ELR (cell line): ENCODE results near the gene CFAP107.
"Not testable (repeated sequence)": the region's sequence is repeated elsewhere in the genome, so short reads cannot be mapped to it uniquely, and the experiment has no call there.

Experiments used
- DNase-seq: peaks from one replicate; pipeline ENCODE4 v3.0.0-alpha.2; 2015; ENCODE audit warnings: low read depth

Gene CFAP107, protein sequence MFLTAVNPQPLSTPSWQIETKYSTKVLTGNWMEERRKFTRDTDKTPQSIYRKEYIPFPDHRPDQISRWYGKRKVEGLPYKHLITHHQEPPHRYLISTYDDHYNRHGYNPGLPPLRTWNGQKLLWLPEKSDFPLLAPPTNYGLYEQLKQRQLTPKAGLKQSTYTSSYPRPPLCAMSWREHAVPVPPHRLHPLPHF

DNA sequence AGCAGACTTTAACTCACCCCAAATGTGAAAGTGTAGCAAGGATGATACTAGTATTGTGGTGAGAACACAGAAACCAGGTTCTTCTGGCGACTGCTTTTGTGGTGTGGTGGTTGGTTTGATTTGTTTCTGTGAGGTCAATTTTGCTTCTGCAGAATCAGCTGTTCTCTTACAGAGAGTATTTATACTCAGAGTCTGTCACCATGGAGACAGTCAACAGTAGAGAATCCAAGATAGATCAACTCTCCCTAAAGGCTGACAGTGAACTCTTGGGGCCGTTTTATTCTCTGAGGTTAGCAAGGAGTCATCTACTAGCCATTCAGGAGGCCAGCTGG, at the start of gene CFAP107:
Gene CFAP107 (plus strand): TSS at position 209 of the 332 bp plus-strand sequence. CDS start 231 bp downstream, outside the sequence.
- no peak for DNase-seq

DNA sequence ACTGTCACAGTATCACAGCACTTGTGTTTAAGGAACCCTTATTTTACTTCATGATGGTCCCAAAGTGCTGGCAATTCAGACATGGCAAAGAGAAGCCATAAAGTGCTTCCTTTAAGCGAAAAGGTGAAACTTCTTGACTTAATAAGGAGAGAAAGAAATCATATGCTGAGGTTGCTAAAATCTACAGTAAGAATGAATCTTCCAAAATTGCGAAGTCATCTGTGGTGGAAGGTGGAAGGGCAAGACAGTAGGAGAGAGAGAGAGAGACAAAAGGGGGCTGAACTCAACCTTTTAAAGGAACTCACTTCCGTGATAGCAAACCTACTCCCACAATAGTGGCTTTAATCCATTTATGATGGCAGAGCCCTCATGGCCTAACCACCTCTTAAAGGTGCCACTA, 49.3 kb upstream of the CFAP107 start:
- no peak for DNase-seq

DNA sequence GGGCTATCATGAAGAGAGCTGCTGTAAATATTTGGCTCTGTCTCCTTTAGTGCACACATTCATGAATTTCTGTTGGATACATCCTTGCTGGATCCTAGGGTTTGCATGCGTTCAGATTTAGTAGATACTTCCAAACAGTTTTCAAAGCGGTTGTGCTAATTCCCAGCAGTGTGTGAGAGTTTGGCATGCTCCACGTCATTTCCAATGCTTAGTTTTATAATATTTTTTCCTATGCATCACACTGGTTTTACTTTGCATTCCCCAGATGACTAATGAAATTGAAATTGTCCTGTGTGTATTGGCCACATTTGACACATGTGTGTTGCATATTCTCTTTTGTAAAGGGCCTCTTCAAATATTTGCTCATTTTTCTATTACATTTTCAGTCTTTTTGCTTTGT, 48.6 kb upstream of the CFAP107 start:
- peak; percentile 8 for DNase-seq

DNA sequence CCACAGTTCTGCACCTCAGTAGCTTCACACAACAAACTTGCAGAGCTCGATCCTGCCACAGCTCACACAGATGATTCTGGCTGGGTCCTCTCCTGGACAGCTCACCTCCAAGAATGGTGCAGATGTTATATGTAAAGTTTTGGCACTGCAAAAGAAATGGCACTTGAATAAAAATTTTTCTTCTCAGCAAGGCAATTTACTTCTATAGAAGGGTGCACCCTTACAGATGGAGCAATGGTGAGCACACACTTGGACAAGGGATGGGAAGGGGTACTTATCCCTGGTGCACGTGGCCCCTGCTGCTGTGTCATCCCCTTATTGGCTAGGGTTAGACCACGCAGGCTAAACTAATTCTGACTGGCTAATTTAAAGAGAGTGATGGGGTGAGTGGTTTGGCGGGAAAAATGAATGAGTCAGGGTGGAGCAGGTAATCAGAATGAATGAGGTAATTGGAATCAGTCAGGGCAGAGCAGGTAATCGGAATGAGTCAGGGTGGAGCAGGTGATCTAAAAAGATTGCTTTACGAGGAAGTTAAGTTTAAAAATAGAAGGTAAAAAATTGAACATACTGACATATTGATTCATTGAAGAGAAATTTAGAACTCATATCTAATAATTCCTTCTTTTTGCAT, 42.1 kb upstream of the CFAP107 start:
- DNase-seq, result no peak

DNA sequence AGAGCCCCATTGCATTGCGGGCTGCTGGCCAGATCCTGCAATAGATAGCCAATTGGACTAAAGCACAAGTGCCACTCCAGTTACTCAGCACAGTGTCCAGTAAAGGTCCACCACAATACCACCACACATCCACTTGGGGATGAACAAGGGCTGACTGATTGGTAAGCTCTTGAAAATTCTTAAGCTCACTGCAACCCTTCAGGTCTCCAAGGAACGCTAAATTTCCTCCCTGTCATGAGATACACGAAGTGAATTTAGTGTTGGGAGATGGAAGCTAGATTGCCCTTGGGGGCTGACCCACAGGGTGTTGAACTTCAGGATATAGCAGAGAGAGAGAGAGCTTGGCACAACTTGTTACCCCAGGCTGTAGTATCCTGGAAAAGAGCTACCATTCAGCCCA, 39.9 kb upstream of the CFAP107 start:
- no peak for DNase-seq

DNA sequence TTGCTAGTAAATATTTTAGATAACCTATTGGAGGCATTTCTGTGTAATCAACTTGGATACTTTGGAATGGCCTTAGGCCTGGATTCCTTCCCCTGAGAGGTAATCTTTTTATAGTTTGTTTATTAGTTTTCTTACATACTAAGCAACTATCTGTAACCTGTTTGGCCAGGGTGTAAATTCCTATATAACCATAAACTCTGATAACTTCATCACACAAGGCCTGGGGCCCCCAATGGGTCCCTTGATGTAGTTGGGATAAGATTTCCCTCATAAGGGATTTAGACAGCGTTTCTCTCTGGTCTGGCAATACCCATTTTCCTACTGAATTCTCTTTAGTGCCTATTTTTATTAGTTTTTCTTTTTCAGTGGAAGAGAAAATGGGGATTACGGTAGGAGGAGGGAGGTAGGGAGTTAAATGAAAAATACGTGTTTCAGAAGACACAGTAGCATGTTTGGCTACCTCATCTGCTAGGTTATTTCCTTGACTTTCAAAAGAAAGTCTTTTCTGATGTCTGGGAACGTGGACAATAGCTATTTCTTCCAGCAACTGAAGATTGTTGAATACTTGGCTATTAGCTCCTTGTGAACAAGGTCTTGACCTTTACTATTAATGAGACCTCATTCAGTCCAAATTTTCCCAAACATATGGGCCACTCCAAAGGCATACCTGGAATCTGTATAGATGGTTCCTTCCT, 37.5 kb upstream of the CFAP107 start:
- DNase-seq, result no peak

DNA sequence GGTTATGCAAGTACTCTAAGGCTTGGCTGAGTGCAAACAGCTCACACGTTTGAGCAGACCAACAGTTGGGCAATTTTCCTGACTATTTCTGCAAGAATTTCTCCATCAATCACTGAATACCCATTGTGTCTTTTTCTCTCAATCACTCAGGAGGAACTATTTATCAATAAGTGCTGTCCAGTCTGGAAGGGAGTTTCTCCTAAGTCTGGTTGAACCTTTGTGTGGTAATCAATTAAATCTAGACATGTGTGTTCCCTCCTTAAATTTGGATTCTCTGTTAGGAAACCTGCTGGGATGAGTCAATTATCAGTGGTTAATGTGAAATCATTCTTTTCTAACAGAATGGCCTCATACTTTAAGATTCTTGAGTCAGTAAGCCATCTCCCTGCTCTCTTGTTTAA, 36.9 kb upstream of the CFAP107 start:
- no peak for DNase-seq

DNA sequence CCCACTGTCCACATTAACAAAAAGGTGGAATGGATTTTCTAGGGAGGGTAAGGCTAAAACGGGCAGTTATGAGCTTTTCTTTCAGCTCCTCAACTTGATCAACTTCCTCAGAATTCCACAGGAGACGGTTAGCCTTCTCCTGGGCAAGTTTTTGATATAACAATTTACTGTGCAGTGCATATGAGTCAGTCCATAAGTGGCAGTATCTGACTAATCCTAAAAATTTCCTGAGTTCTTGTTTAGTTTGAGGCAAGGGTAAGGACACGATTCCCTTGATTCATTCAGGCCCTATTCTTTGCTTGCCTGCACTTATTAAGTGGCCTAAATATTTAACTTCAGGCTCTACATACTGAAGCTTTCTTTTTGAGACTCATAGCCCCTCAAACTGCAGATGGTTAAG, 36.3 kb upstream of the CFAP107 start:
- no peak for DNase-seq

DNA sequence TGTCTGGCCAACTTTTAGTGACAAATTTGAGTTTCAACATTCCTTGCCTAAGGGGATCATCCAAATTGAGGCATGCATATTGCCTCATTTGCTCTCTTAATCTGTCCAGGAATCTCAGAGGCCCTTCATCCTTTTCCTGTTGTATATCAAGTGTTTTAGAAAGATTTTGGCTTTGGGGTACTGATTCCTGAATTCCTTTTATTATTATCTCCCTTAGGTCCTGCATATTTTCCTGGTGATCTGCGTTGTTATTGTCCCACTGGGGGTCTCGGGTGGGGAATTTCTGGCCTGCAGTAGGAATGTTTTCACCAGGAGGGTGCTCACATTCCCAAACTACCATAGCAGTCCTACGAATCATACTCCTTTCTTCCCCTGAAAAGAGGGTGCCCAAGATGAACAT, 34.5 kb upstream of the CFAP107 start:
- DNase-seq, result no peak

DNA sequence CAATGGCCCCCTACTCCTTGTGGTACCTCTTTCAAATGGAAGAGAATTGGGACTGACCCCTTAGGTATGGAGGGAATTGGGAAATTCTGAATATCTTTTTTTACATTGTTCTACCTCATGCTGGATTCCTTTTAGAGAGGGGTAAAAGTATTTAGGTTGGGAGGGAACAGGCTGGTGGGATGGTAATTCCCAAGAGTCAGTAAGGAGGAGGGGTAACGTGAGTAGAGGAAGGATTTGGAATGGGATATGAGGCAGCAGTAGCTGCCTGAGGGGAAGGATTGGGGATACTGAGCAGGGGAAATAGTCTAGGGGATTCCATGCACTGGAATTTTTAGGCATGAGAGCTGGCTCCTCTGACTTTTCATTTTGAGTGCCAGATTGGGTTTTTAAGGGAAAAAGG, 33.9 kb upstream of the CFAP107 start:
- DNase-seq, result no peak

DNA sequence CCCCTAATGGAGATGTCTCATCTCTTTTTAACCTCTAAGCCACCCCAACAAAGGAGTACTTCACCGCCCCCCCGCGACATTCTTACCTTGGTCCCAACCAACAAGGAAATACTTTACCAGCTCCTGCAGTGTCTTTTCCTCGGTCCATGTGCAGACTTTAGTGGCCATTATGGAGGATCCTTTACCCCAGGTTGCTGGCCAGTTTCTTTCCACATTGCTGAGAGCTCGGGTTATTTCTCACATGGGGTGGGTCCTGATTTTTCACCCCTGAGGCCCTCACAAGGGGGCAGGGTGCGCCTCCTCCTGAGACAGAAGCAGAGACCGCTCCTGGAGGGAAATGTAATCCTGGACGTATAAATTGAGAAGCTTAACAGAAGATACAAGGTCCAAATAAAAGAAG, 33.1 kb upstream of the CFAP107 start:
- no peak for DNase-seq

DNA sequence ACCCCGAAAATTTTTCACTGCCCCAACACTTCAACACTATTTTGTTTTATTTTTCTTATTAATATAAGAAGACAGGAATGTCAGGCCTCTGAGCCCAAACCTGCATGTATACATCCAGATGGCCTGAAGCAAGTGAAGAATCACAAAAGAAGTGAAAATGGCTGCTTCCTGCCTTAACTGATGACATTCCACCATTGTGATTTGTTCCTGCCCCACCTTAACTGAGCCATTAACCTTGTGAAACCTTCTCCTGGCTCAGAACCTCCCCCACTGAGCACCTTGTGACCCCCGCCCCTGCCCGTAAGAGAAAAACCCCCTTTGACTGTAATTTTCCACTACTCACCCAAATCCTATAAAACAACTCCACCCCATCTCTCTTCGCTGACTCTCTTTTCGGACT, 32.3 kb upstream of the CFAP107 start:
- not testable (repeated sequence) for DNase-seq

DNA sequence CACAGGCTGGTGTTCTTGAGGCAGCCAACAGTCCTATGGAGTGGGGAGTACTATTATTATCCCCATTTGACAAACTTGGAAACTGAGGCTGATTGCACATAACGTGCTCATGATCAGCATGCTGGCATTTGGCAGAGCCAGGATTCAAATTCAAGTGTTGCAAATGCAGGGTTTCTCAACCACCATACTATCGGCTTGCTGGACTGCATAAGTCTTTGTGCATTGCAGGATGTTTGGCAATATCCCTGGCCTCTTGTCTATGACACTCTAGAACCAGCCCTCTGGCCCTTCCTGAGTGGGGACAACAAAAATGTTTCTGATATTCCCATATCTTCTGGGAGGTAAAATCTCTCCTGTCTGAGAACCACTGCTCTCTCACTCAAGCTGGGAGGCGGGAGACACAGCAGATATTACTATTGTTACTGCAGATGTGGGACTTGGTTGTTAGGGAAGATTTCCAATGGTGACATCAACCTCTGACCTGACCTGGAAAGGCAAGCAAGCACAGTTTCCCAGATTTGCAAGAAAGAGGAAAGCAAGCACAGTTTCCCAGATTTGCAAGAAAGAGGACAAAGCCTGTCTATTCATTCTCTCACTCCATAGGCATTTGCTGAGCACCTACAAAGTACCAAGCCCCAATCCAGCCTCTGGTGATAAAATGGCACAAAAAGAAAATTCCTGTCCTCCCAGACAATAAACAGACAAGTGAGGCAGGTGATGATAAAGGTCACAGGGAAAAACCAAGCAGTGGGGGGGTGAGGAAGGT, 31.1 kb upstream of the CFAP107 start:
- no peak for DNase-seq

DNA sequence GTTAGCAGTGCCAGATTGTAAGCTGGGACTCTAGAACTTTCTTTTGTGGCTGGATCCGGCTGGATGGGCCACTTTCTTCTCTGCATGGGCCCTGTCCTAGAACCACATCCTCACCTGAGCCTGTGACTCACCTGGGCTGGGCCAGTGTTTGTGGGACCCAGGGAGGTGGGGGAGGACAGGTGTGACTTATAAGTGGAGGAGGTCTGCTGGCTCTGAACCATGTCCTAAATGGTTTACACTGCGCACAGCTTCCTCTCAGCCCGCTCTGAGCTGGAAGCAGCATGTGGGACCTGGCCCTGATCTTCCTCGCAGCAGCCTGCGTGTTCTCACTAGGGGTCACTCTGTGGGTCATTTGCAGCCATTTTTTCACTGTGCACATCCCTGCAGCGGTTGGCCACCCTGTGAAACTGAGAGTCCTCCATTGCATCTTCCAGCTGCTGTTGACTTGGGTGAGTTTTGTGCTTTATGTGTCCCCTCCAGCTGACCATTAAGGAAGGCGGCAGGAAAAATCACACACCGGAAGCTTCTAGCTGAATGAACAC, 30.0 kb upstream of the CFAP107 start, which contains the start of gene AADACL3:
Gene AADACL3 (plus strand): TSS at position 215 of the 542 bp plus-strand sequence. CDS start 67 bp downstream, at position 282.
- DNase-seq, result no peak

DNA sequence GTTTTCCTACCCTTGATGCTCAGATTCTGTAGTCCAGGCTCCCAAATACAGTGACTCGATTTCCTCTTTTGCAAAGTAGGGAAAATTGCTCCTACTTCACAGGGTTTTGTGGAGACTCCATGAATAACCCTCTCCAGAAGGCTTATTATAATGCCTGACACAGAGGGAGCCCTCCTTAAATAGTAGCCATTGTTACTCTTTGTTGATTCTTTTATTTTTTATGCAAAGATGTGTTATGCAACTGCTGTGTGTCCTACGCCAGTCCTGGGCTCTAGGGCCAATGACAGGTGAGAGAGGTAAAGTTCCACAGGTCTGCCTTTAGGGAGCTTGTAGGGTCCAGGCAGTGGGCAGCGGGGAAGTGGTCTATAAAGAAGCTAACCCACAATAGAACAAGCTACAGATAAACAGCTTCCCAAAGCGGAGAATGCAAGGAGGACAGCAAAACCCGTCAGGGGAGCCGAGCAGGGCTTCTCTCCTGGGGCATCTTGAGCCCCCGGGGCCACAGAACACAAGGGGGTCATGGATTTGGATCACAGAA, 28.6 kb upstream of the CFAP107 start:
- no peak for DNase-seq

DNA sequence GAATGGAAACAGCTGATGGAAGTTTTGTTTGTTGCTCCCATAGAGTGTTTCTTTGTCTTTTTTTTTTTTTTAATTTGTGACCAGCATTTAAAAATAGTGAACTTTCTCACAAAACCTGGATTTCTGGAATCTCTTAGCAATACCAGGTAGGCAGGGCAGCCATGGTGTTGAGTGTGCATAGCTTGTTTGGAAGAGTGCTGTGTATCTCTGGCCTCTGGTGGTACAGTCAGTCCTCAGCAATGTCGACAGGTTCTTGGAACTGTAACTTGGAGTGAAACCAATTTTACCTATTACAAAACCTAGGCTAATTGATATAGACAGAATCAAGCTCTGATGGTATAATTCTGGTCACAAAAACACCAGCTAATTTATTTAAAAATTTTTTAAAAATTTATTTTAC, 23.4 kb upstream of the CFAP107 start:
- DNase-seq, result no peak

DNA sequence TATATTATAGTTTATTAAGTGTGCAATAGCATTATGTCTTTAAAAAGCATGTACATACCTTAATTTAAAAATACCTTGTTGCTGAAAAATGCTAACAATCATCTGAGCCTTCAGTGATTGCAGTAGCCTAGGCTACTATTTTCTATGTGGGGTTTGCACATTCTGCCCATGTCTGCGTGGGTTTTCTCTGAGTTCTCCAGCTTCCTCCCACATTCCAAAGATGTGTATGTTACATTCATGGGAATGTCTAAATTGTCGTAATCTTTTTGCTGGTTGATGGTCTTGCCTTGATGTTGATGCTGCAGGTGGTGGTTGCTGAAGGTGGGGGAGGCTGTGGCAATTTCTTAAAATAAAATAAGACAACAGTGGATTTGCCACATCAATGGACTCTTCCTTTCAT, 17.6 kb upstream of the CFAP107 start:
- no peak for DNase-seq

DNA sequence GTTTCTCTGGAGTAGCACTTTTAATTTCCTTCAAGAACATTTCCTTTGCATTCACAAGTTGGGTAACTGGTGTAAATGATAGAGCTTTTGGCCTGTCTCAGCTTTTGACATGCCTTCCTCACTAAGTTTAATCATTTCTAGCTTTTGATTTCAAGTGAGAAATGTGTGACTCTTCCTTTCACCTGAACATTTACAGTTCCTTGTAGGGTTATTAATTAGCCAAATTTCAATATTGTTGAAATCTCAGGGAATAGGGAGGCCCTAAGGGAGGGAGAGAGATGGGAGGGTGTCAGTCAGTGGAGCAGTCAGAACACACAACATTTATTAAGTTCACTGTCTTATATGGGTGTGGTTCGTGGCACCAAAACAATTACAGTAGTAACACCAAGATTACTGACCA, 15.8 kb upstream of the CFAP107 start:
- DNase-seq, result no peak

DNA sequence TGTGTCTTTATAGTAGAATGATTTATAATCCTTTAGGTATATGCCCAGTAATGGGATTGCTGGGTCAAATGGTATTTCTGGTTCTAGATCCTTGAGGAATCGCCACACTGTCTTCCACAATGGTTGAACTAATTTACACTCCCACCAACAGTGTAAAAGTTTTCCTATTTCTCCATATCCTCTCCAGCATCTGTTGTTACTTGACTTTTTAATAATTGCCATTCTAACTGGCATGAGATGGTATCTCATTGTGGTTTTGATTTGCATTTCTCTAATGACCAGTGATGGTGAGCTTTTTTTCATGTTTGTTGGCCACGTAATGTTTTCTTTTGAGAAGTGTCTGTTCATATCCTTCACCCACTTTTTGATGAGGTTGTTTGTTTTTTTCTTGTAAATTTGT, 14.9 kb upstream of the CFAP107 start:
- not testable (repeated sequence) for DNase-seq

DNA sequence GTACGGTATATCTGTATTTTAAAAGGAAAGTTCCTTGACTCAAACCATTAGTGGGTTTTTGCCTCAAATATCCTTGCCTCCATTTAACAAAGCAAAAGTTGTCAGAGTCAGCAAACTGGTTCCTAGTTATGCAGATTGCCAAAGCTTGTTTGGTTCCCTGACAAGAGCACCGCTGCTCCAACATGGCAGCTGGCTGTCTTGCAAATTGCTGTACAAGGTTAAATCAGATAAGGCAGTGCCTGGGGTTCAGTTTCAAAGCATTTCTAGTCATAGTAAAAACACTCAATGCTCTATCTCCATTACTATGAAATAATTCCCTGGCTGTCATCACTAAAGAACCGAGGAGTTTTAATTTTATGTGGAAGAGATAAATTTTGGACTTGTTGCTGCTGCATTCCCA, 11.3 kb upstream of the CFAP107 start:
- no peak for DNase-seq

DNA sequence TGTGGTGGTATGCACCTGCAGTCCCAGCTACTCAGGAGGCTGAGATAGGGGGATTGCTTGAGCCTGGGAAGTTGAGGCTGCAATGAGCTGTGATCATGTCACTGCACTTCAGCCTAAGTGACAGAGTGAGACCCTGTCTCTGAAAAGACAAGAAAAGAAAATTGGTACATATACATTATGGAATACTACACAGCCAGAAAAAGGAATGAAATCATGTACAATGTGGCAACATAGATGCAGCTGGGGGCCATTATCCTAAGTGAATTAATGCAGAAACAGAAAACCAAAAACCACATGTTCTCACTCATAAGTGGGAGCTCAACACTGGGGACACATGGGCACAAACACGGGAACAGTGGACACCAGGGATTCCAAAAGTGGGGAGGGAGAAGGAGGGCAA, 7.1 kb upstream of the CFAP107 start:
- DNase-seq, result no peak

DNA sequence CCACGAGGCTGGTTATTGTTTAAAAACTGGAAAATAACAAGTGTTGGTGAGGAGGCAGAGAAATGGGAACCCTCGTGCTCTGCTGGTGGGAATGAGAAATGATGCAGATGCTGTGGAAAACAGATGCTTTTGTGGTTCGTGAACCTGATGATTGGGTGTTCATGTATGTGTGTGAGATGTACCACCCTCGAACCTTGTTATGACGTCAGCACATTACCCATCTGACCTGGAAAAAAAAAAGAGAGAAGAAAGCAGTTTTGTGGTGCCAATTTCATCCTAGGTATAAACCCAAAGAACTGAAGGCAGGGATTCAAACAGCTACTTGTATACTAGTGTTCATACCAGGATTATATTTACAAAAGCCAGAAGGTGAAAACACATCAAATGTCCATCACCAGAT, 6.4 kb upstream of the CFAP107 start:
- no peak for DNase-seq
